ENCODE measurements around the gene SPO11. TPM values are rescaled to one million over a fixed set of nuclear protein-coding genes. Genes with fewer than 3 reads are reported as not detected.

SPO11 gene
- total and polyA plus RNA-seq, 2 of the 8 experiments (the other 6 are each of a cell fraction or from before 2014, with no cell fraction given) = not detected

- Histone ChIP-seq H3K27me3 (replicated peaks in 1 of 4; ENCODE audit: control insufficient read depth in 3 of 4, extremely low read depth in 1 of 4, insufficient read depth in 3 of 4, low read length in 3 of 4) (peaks cover 0 to 10% (median 4%) of the 10 kb centered on the region in 4 experiments; a peak in 4 of 7 replicates), H3K4me1 (replicated peaks in 1 of 4; ENCODE audit: control insufficient read depth in 3 of 4, insufficient read depth in 4 of 4, low read length in 3 of 4) (peaks cover under 1 to 21% (median 16%) of the 10 kb centered on the region in 4 experiments; a peak in 6 of 7 replicates), H3K9me3 (ENCODE audit: insufficient read depth in 2 of 2, low read depth in 1 of 2, low read length in 1 of 2) (no peaks in the 10 kb centered on the region), H4K91ac (replicated peaks; ENCODE audit: insufficient read length, low read length) (peak overlapping the region; percentile 98), H2BK20ac (ENCODE audit: low read length) (no peak overlapping the region), H3K9ac (replicated peaks in 1 of 4; ENCODE audit: extremely low read depth in 1 of 4, low read depth in 3 of 4, low read length in 3 of 4) (peak overlapping the region in 2 of 4 experiments; percentile 60 to 63; a peak in 3 of 7 replicates), H4K8ac (ENCODE audit: extremely low read depth, insufficient read depth, low read length) (peak overlapping the region; percentile 66; the same call in 1 of the 2 replicates), H3K4ac (replicated peaks; ENCODE audit: insufficient read length, low read depth, low read length) (peak overlapping the region; percentile 57), H3K14ac (ENCODE audit: insufficient read length) (no peak overlapping the region), H3K27ac (ENCODE audit: low read depth, low read length) (no peak overlapping the region), H3K23ac (ENCODE audit: insufficient read length) (no peak overlapping the region), H4K20me1 (replicated peaks in 1 of 2; ENCODE audit: control insufficient read depth in 1 of 2, insufficient read depth in 2 of 2, low read length in 2 of 2) (peaks cover 11 to 13% of the 10 kb centered on the region in 2 experiments), H3K4me3 (ENCODE audit: extremely low read depth in 1 of 4, insufficient read depth in 2 of 4, low read depth in 3 of 4, low read length in 4 of 4) (peak overlapping the region; percentile 10 to 54 (median 46); a peak in 7 of 8 replicates), H2BK5ac (ENCODE audit: low read depth, low read length) (peak overlapping the region; percentile 41; the same call in 1 of the 2 replicates), H3K79me1 (ENCODE audit: low read depth, low read length) (peaks cover 17% of the 10 kb centered on the region), H4K5ac (ENCODE audit: insufficient read length, low read depth, low read length) (peak overlapping the region; percentile 71), H3K4me2 (ENCODE audit: insufficient read depth in 1 of 2, low read depth in 2 of 2, low read length in 2 of 2) (peak overlapping the region; percentile 58 to 76), H2BK15ac (ENCODE audit: low read length) (no peak overlapping the region), H2BK12ac (ENCODE audit: low read depth, low read length) (peak overlapping the region; percentile 60; the same call in 1 of the 2 replicates), H3K79me2 (ENCODE audit: control insufficient read depth in 1 of 2, insufficient read depth in 2 of 2, low read length in 2 of 2) (peaks cover 0 to 33% of the 10 kb centered on the region in 2 experiments; a peak in 3 of 4 replicates), H3K56ac (replicated peaks; ENCODE audit: insufficient read length, low read depth, low read length) (peak overlapping the region; percentile 34), H3K18ac (ENCODE audit: extremely low read depth, low read length) (peak overlapping the region; percentile 95), H3K23me2 (ENCODE audit: low read depth, low read length) (peaks cover 5% of the 10 kb centered on the region; the same call in 1 of the 2 replicates), H2BK120ac (replicated peaks; ENCODE audit: low read depth, low read length) (peak overlapping the region; percentile 54), H2AFZ (ENCODE audit: low read length) (peak overlapping the region; percentile 31), H3K36me3 (ENCODE audit: control insufficient read depth in 2 of 4, insufficient read depth in 4 of 4, low read length in 3 of 4) (peaks cover 0 to 18% (median 9%) of the 10 kb centered on the region in 4 experiments; a peak in 4 of 8 replicates), H2AK5ac (ENCODE audit: low read depth, low read length) (no peak overlapping the region)
- ChIA-PET CTCF (ENCODE audit: partially characterized antibody) (interaction anchor here (0.8 to 2.4 kb wide), 13 partner anchors 9 to 110 kb away, joined by 3 to 12 read pairs (median 3); no protein-coding TSS in a partner anchor), POLR2A (ENCODE audit: partially characterized antibody) (interaction anchor here (0.8 to 3.0 kb wide), 15 partner anchors 14 to 321 kb away, joined by 3 to 13 read pairs (median 3); partner anchors contain the start of gene RAE1)
- peak in 1 of 2 experiments; percentile 71 for DNase-seq (ENCODE audit: low read depth in 1 of 2, low spot score in 2 of 2)
- 11% methylated on average over 33 of the region's 52 CpGs; no CpG with 5 or more reads in 1 of the 2 experiments for WGBS, 2 experiments (ENCODE audit: extremely low coverage in 1 of 2, insufficient coverage in 1 of 2, insufficient read length in 1 of 2, insufficient replicate concordance in 2 of 2, low coverage in 1 of 2, low lambda C conversion rate in 2 of 2, missing lambda C conversion rate in 1 of 2)
- no peak for FAIRE-seq
- TF ChIP-seq KDM4A (IDR thresholded peaks at IDR 0.05; ENCODE audit: low read depth, low read length, severe bottlenecking) (peak; percentile 45), TAF1 (IDR thresholded peaks at IDR 0.05; ENCODE audit: low read depth, low read length) (0 out of 2 replicates have a peak, but pooled peaks have one; percentile 20), POLR2A (IDR thresholded peaks at IDR 0.05; ENCODE audit: control extremely low read depth in 1 of 2, low read depth in 2 of 2, low read length in 2 of 2) (peak in 1 of 2 experiments; percentile 65; a peak in 2 of 3 replicates), JUN (IDR thresholded peaks at IDR 0.05; ENCODE audit: low read depth, low read length) (no peak), ATF2 (IDR thresholded peaks at IDR 0.05; ENCODE audit: low read length) (no peak), HDAC2 (IDR thresholded peaks at IDR 0.05; ENCODE audit: borderline replicate concordance in 1 of 2, low read depth in 2 of 2, low read length in 2 of 2) (0 out of 4 replicates have a peak, but pooled peaks of 1 of the 2 experiments have one; percentile 12), TCF12 (IDR thresholded peaks at IDR 0.05; ENCODE audit: low read depth, low read length) (no peak), NRF1 (IDR thresholded peaks at IDR 0.05; ENCODE audit: low read depth, low read length) (no peak)
Measured at GRCh38 chr20:57389695-57390603, 60.3 kb downstream of the SPO11 start.

Data from H1 (cell line).